ENCODE data around the gene CTSS. TPM values are rescaled to one million over a fixed set of nuclear protein-coding genes. Genes with fewer than 3 reads are reported as not detected.

Gene CTSS
- total and polyA plus RNA-seq, 11 donors = 3.9 to 306 (median 15.9) TPM

- Histone ChIP-seq H3K27ac (no peak overlapping the region), H3K27me3 (no peaks in the 10 kb centered on the region), H3K9me3 (no peaks in the 10 kb centered on the region), H3K4me1 (peaks cover 0 to 23% (median 1%) of the 10 kb centered on the region in 12 donors), H3K4me3 (no peak overlapping the region), H3K36me3 (peaks cover 0 to 50% (median 38%) of the 10 kb centered on the region in 9 donors)
- intact Hi-C loops (cut with DNase I) = loop anchor here in 1 of 10 donors (10.0 kb wide), 1 partner anchor 351 kb away; no protein-coding TSS in a partner anchor
- DNase-seq (no peak), ATAC-seq (no peak)
- TF ChIP-seq CTCF (IDR thresholded peaks at IDR 0.05) (no peak), POLR2A (IDR thresholded peaks at IDR 0.05) (no peak)
- 92 to 96% (median 95%) methylated on average over 4 of the region's 4 CpGs for WGBS, 4 donors
Measured at GRCh38 chr1:150805899-150806298, 40.3 kb upstream of the CTSS start.

- intact Hi-C loops (cut with DNase I) = loop anchor here in 1 of 10 donors (10.0 kb wide), 1 partner anchor 350 kb away; no protein-coding TSS in a partner anchor
- H3K27ac ChIP-seq = no peak overlapping the region
Measured at GRCh38 chr1:150804671-150805070, 39.1 kb upstream of the CTSS start.

GRCh38 chr1:150799089-150799488 is 33.5 kb upstream of the CTSS start:
- no peak for DNase-seq
- TF ChIP-seq POLR2A (IDR thresholded peaks at IDR 0.05) = no peak
- no peak for TF ChIP-seq CTCF (IDR thresholded peaks at IDR 0.05)
- no peak for ATAC-seq
- Histone ChIP-seq H3K36me3 (peaks cover 0 to 85% (median 75%) of the 10 kb centered on the region in 9 donors), H3K27me3 (no peaks in the 10 kb centered on the region), H3K4me1 (peaks cover 0 to 4% (median 0%) of the 10 kb centered on the region in 12 donors), H3K4me3 (no peak overlapping the region), H3K27ac (no peak overlapping the region), H3K9me3 (no peaks in the 10 kb centered on the region)
- 86 to 95% (median 92%) methylated on average over 5 of the region's 5 CpGs for WGBS, 4 donors
- intact Hi-C loops (cut with DNase I) = no loop called here

More at GRCh38 chr1:150804671-150805070, 39.1 kb upstream of the CTSS start:
- ATAC-seq = no peak
- Histone ChIP-seq H3K9me3 (no peaks in the 10 kb centered on the region), H3K27me3 (no peaks in the 10 kb centered on the region), H3K36me3 (peaks cover 0 to 50% (median 30%) of the 10 kb centered on the region in 9 donors), H3K4me1 (peaks cover 0 to 23% (median 1%) of the 10 kb centered on the region in 12 donors), H3K4me3 (no peak overlapping the region)
- whole genome bisulfite sequencing, 4 donors = 86 to 93% (median 88%) methylated on average over 3 of the region's 3 CpGs
- no peak for DNase-seq
- no peak for TF ChIP-seq POLR2A (IDR thresholded peaks at IDR 0.05)
- no peak for TF ChIP-seq CTCF (IDR thresholded peaks at IDR 0.05)

GRCh38 chr1:150798525-150798924 is 32.9 kb upstream of the CTSS start:
- WGBS, 4 donors = 74 to 80% (median 79%) methylated on average over 4 of the region's 4 CpGs
- TF ChIP-seq CTCF (IDR thresholded peaks at IDR 0.05) (no peak), POLR2A (IDR thresholded peaks at IDR 0.05) (no peak)
- Histone ChIP-seq H3K4me1 (peaks cover 0 to 9% (median 0%) of the 10 kb centered on the region in 12 donors), H3K9me3 (no peaks in the 10 kb centered on the region), H3K27me3 (no peaks in the 10 kb centered on the region), H3K36me3 (peaks cover 0 to 79% (median 72%) of the 10 kb centered on the region in 9 donors), H3K4me3 (no peak overlapping the region), H3K27ac (no peak overlapping the region)
- no peak for ATAC-seq
- DNase-seq = no peak
- intact Hi-C loops (cut with DNase I) = no loop called here
